PFSK-1 (cell line): ENCODE data around the gene DDX6.

Source experiments
- POLR2AphosphoS5 ChIP-seq: IDR thresholded peaks from 2 replicates; pipeline ENCODE4 v1.6.1; 2012; ENCODE audit warnings: low read depth, mild to moderate bottlenecking, control low read depth, low read length, moderate library complexity
- TF ChIP-seq, protein P1 (sequence below), 2 experiments: IDR thresholded peaks; 2 replicates each; pipeline versions ENCODE4 v1.6.1 to v1.8.0; 2011 to 2012; ENCODE audit warnings: low read depth in 2 of 2, low read length in 2 of 2, control low read depth in 1 of 2, inconsistent platforms in 1 of 2, mild to moderate bottlenecking in 1 of 2, moderate library complexity in 1 of 2; ENCODE audit not compliant: insufficient read depth in 1 of 2

DNA sequence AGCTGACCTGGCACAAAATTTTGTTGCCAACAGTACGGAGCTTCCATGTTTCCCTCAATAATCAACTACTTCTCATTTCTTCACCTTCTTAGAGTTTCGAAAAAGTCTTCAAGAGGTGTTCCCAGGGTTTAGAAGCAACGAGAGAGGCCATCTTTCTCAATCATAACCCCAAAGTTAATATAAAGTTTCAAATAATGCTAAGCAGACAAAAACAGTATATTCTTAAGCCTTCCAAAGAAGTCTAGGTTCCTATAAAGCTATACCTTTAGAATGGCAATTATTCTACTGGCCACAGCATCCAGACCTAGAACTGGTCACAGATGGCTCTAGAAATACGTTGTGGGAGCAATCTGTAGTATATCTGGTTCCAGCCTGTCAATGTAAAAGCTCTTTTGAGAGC is 16.9 kb downstream of the DDX6 start:
- no peak for TF ChIP-seq POLR2AphosphoS5
- TF ChIP-seq, protein P1, sequence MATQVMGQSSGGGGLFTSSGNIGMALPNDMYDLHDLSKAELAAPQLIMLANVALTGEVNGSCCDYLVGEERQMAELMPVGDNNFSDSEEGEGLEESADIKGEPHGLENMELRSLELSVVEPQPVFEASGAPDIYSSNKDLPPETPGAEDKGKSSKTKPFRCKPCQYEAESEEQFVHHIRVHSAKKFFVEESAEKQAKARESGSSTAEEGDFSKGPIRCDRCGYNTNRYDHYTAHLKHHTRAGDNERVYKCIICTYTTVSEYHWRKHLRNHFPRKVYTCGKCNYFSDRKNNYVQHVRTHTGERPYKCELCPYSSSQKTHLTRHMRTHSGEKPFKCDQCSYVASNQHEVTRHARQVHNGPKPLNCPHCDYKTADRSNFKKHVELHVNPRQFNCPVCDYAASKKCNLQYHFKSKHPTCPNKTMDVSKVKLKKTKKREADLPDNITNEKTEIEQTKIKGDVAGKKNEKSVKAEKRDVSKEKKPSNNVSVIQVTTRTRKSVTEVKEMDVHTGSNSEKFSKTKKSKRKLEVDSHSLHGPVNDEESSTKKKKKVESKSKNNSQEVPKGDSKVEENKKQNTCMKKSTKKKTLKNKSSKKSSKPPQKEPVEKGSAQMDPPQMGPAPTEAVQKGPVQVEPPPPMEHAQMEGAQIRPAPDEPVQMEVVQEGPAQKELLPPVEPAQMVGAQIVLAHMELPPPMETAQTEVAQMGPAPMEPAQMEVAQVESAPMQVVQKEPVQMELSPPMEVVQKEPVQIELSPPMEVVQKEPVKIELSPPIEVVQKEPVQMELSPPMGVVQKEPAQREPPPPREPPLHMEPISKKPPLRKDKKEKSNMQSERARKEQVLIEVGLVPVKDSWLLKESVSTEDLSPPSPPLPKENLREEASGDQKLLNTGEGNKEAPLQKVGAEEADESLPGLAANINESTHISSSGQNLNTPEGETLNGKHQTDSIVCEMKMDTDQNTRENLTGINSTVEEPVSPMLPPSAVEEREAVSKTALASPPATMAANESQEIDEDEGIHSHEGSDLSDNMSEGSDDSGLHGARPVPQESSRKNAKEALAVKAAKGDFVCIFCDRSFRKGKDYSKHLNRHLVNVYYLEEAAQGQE (IDR thresholded peaks at IDR 0.05; ENCODE audit: insufficient read depth in 1 of 2, low read depth in 2 of 2, low read length in 2 of 2), result no peak
